ENCODE data around the gene PLK3.
"Not testable (repeated sequence)": the region's sequence is repeated elsewhere in the genome, so short reads cannot be mapped to it uniquely, and the experiment has no call there.

The PLK3 gene

GRCh38 chr1:44788120-44788860, 11.9 kb upstream of the PLK3 start, which contains the start of gene BEST4:
Gene BEST4, minus strand, starts transcription at chr1:44788170. Its CDS starts 465 bp downstream, at chr1:44787705.
- no peak for DNase-seq

GRCh38 chr1:44790968-44791801, 9.0 kb upstream of the PLK3 start:
- no peak for DNase-seq

DNA sequence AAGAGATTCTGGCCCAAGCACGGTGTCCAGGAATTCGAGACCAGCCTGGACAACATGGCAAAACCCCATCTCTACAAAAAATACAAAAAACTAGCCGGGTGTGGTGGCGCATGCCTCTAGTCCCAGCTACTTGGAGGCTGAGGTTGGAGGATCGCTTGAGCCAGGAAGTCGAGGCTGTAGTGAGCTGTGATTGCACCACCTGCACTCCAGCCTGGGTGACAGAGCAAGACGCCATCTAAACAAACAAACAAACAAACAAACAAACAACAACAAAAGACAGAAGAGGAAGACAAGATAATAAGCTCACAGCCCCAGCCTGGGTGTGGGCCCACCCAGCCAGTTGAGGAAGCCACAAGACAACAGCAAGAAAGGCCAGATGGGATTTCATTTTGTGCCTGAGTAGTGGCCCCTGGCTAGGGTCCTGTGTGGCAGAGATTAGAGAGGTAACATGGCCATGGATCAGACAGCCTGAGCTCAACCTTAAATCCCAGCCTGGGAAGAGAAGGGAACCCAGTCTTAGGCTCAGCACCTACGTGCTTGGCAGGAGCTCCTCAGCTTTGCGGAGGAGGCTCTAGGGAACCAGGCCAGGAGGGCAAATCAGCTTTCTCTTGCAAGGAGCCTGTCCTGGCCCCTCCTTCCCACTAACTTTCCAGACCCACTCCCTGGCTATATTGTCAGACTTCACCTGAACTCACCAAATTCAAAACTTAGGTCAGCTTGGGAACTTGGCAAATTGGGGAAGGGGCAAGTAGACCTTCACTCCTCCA, 7.3 kb upstream of the PLK3 start:
- DNase-seq = no peak

GRCh38 chr1:44797886-44798285, 2.3 kb upstream of the PLK3 start:
- not testable (repeated sequence) for DNase-seq

- DNase-seq = no peak
These were observed 1.5 kb upstream of the PLK3 start for GRCh38 chr1:44798481-44799365.

DNA sequence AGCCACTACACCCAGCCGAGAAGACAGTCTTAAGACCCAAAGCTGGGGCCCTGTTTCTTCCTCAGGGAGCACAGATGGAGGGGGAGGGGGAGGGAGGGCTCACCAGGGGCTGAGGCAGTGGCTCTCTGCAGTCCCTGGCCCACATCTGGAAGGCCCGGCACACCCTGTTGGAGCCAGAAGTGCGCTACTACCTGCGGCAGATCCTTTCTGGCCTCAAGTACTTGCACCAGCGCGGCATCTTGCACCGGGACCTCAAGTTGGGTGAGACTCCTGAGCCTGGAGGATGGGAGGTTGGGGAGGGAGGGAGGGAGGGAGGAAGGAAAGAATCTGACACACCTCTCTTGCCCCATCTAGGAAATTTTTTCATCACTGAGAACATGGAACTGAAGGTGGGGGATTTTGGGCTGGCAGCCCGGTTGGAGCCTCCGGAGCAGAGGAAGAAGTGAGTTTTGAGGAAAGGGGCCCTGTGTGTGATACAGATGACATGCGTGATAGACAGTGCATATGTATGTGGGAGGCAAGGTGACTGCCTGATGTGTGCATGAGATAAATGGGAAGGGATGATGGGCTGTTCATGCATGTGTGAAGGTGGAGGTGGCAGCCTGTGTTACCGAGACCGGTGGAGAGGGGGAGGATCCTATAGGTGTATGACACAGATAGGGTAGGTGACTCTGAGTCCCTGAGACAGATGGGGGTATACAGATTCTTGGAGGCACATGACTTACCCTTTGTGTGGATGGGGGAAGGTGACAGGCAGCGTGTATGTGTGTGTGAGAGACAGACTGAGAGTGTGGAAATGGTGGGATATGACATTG, 1.5 kb downstream of the PLK3 start:
- peak; percentile 41 to 59 for DNase-seq

DNA sequence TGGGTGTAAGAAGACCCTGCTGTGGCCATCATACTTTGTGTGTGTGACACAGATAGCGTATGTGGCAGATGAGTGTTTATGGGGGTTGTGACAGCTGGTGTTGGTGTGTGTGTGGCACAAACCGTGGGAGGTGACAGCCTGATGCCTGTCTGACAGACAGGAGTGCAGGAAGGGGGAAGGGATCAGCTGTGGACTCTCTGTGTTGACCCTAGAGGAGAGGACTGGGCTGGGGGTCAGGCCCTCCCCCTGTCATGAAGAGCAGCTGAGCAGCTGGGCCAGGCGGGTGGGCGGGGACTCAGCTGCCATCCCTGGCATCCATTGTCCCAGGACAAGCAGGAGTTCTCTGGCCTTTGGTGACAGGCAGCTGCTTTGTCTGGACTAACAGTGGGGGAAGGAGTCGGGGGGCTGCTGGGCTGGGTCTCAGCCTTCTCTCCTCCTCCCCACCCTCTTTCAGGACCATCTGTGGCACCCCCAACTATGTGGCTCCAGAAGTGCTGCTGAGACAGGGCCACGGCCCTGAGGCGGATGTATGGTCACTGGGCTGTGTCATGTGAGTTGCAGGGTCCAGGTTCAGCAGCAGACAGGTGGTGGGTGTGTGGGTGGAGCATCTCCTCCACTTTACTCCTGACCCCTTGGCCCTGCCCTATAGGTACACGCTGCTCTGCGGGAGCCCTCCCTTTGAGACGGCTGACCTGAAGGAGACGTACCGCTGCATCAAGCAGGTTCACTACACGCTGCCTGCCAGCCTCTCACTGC, 2.3 kb downstream of the PLK3 start:
- peak; percentile 23 to 30 for DNase-seq

- no peak for DNase-seq
These were observed 2.8 kb downstream of the PLK3 start for GRCh38 chr1:44803062-44803311.

GRCh38 chr1:44803312-44804095, 3.3 kb downstream of the PLK3 start:
- DNase-seq = no peak

GRCh38 chr1:44805311-44806024, 5.3 kb downstream of the PLK3 start:
- peak in 1 of 2 donors; percentile 35 for DNase-seq

DNA sequence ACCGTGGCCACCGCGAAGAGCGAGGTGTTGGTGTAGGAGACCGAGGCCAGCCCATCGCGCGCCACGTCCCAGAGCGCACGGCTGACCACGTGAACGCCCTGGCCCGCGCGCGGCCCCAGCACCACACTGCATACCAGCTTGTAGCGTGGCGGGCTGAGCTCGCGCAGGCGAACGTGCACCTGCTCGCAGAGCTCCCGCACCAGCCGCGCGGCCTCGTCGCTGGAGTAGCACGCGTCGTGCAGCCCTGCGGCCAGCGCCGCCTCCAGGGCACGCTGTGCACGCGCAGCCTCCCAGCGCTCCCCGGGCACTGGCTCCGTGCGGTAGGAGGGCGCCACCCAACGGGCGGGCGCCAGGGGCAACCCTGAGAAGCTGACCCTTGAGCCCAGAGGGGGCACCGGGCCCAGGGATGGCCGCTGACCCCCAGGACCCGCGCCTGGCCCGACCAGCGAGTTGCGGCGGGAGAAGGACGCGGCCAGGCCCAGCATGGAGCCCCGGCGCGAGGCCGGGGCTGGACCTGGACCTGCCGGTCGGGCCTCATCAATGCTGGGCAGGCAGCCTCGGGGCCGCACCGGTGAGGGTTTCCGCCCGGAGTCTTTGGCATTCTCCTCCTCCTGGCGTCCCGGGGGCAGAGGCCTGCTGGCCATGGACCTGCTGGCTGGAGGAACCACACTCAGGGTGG, 6.0 kb downstream of the PLK3 start:
- DNase-seq = peak in 1 of 2 donors; percentile 42

DNA sequence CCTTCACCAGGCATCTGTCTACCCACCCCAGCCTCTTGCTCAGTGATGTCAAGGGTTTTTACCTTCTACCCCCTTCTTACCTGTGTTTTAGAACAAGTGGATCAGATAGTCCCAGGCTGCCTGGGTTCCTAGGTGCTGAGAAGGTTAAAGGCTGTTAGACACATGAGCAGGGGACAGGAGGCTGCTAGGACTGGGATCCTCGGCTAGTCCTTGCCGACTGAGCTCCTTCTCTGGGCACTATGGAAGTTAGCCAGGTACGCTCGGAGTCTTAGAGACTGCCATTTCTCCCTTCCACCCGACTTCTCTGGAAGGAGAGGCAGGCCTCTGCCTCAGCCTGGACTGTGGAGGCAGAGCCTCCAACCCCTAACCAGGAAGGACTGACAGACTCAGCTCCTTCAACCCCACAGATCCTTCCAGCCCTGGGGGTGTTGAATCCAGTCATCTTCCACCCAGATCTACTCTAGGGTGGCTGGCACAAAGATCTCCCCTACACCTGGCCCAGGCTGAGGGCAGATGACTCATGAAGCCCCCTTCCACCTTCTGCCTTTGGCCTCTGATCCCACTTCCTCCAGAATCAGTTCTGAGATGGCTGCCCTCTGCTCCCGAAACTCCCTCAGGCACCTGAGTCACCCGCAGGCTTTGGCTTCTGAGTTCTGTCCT, 6.7 kb downstream of the PLK3 start, which contains the start of gene DYNLT4:
TSS of gene DYNLT4 (minus strand) at position 648 of the 660 bp plus-strand sequence. CDS start 683 bp downstream, outside the sequence.
- peak in 1 of 2 donors; percentile 35 for DNase-seq

DNA sequence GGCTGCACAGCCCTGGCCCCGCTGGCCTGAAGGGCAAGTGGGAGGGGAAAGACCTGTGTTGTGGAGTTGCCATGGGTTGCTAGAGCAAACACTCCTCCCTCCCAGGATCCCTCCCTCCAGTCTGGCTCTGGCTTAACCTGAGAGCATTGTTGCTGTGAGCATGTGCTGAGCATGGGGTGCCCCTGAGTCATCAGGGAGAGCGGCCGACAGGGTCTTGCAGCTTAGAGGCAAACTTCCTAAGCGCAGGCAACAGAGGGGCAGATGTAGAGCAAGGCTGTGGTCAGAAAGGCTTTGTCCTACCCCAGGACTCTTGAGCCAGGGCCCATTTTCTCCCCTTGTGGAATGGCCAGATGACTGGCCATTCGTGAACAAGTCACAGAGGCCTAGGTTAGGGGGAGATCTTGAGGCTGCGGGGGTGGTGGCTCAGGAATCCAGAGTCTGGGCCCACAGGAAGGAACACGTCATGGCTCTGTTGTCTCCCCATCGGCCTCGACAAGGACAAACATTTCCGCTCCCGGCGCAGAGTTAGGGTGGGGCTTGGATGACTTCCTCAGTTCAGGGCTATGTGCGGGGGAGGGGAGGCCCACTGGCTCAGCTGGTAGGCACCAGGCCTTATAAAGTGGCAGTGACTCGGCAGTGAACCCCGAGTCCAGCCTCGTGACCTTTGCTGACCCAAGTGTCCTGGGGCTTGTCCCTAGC, 7.3 kb downstream of the PLK3 start:
- peak; percentile 93 to 96 for DNase-seq

- peak in 1 of 2 donors; percentile 85 for DNase-seq
These were observed 8.1 kb downstream of the PLK3 start, which contains the start of gene BTBD19 for GRCh38 chr1:44808063-44808937. Gene BTBD19, plus strand, starts transcription at chr1:44808523. Its CDS starts 298 bp downstream, at chr1:44808821.

GRCh38 chr1:44808938-44809917, 9.1 kb downstream of the PLK3 start:
- DNase-seq = peak; percentile 91 to 92

All from CD4-positive, alpha-beta T cell treated with Interleukin-1 beta for 1 hour (primary cell).